Stimulated activated CD4-positive, alpha-beta T cell treated with anti-CD3 and anti-CD28 coated beads, Interleukin-2, amount 100 ng/mL, for 48 hours (primary cell): ENCODE data around the gene SMPD3.

ENCODE experiments used
- DNase-seq, 2 donors: peaks; one replicate each; pipeline ENCODE4 v3.0.0-alpha.2; 2020

Gene SMPD3

DNA sequence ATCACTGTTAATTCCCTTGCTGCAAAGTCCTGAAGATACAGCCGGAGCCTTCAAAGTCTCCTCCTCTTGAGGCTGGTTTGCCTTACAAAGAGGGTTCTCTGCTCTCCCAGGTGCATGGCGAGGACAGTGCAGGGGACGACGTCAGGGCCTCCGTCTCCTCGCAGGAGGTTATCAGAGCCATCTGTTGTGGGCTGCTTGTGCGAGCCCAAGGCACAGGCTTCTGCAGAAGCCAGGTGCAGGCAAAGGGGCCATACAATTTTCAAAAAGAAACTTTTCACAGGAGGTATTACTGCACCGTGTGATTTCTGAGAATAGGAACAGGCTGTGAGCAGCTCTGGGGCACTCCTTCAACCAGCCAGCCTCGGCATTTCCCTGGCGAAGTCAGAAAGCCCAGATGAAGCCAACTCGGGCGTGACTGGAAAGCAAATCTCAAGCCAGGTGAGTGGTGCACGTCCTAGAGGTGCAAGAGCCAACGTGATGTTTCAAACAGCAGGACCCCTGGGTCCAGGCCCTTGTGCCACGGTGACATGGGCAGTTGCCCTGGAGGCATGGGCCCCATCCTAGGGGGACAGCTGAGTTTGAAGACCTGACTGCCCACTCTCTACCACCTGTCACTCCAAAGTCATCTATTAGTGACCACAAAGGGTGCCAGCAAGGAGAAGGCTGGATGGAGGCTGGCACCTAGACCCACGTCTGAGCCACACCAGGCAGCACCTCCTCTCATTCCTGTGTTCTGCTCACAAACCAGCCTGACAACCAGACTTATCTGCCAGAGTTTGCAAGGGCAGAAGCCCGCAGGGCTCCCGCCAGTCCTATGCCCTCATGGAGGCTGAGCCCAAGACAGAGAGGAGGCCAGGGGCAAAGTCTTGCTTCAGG, 68.6 kb downstream of the SMPD3 start:
- no peak for DNase-seq

DNA sequence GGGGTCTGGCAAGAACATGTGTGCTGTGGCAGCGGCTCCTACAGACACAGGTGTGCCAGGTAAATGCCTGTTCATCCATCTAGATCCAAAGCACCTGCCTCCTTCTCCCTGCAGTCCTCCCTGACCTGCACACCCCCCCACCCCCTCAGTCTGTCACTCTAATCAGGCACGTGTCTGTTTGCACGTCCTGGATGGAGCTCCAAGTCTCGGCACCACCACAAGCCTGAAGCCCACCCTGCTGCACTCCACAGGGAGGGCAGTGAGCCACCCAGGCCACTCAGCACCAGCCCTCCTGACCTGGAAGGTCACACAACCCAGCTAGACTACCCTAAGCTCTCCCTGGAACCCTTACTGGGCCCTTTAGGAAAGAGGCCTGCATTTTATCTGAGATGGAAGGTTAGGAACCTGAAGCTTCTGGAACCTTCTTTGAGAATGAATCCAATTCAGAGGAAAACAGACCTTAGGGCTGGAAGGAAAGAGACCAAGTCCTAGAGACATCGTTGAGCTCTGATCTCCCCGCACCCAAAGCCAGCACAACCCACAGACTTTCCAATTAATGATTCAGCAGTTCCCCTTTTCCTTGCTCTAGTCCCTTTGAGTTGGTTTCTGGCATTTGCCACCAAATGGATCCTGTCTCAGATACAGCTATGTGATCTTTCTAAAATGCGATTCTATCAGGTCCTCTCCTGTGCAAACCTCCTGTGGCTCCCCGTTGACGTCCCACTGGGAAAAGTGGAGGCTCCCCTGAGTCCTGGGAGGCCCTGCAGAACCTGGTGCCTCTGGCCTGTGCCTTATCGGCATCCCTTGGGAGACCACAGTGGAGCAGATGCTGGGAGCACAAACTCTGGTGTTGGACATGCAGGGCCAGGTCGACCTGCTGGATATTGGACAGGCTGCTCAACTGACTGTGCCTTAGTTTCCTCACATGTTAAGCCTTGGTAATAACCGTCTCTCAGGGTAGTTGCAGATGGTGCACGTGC, 69.6 kb downstream of the SMPD3 start:
- DNase-seq = no peak

DNA sequence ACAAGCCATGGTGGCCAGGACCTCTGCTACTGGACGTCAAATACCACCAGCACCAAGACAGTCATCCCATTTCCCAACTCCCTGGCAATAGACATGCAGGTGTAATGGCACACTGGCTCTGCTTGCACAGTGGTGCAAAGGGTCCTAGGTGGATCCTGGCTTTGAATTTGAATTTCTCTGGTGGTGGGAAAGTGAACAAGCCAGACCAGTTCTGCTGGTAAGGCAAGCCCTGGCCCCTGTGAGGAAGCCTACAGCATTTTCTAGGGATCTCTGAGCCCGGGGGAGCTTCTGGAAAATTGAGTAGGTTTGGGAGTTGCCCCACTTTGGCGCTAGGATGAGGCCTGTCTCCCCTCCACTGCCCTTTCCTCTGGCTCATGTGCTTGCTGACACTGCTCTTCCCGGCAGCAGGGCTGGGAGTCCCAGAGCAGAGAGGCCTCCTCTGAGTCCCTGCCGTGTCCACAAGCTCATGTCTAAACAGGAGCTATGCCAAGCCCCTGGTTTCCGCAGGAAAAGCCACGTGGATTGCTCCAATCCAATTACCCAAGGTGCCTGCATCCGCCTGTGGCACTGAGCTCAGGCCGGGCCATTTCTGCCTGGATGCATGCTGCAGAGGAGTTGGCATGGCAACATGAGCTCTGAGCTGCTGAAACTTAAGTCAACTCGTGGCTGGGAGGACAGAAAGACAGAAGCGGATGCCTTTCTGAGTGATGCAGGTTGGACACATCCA, 70.5 kb downstream of the SMPD3 start:
- no peak for DNase-seq

DNA sequence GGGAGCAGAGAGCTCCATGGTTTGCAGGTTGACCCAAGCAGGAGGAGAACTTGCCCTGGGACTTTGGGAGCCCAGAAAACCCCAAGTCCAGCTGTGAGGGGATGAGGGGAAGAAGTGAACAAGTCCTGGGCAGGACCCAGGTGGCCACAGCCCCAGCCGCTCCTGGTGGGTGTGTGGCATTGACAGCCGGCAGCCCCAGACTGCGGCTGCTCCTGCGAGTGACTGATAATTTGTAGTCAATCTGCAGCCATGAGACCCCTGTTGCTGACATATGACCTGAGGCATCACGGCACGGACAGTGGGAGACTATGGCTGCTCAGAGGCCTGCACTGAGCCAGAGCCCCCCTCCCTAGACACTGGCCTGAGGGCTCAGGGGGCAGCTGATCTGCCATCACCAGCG, 71.1 kb downstream of the SMPD3 start:
- no peak for DNase-seq

DNA sequence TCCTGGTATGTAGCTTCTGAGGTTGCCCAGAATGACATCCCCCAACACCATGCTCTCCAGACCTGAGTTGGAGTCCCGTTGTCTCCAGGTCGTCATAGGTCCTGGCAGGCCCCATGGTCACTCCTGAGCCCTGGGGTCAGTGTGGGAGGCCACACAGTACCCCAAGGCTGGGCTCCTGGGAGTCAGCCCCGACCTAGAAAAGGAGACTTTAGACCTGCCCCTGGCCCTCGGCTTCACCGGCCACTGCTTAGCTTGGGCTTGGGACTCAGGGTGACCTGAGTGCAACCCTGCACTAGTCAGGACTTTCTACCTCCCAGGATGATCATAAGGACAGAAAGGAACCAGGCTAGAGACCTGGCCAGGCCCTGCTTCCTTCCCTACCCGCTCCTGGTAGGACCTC, 71.7 kb downstream of the SMPD3 start:
- DNase-seq = no peak

DNA sequence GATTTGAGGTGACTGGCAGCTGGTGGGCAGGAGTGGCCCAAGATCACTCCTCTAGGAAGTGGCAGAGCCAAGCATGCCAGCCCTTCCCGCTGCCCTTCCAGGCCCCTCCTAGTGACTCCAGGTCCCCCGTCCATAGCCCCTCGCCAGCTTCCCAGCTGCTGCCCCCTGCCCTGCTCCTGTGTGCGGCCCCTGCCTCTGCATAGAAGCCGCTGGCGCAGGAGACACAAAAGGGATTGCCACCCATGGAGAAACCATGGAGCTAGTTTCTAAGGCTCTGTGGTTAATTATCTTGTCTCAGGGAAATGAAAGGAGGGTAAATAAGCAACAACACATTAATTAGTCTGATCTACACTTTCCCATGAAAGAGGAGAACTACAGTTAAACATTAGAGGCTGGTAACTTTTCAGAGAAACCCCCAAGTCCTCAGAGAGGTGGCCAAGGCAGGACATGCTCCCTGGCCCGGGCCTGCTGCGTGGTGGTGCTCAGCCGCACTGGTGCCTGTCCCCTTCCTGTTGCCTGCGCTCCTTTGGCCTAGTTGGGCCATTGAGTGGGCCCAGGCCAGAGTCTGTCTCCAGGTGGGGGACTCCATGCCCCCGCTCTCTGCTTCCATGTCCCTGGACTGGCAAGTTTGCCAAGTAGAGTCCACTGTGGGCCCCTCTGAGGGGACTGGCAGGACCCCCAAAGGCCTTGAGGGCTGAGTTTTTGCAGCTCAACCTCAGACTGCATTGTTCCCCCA, 72.3 kb downstream of the SMPD3 start:
- no peak for DNase-seq

DNA sequence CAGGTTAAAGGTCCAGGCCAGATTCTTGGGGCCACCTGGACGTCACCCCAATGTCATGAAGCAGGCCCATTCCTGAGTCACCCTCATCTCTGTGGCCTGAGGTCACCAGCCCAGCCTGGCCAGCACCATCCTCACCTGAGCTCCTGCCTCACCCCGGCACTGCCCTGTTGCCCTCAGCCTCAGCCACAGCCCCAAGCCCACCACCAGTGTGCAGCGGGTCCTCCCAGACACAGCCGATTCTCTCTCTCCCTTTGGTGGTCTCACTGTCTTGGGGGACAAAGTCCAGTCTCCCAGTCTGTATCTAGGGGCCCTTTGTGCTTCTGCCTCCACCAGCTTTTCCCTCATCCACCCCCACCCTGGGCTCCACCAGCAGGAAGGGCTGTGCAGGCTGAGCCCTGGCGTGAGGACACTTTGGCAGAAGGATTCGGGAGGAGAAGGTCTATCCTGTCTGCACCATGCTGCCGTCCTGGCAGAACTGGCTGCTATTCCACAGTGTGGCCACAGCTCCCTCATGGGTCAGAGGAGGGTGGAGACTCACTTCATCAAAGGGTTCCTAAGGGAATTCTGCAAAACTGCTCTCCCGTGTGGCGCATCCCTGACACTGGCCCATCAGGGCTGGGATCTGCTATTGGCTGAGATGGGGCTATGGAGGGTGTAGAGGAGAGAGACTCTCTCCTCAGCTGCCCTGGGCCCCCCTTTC, 73.2 kb downstream of the SMPD3 start:
- DNase-seq = no peak

DNA sequence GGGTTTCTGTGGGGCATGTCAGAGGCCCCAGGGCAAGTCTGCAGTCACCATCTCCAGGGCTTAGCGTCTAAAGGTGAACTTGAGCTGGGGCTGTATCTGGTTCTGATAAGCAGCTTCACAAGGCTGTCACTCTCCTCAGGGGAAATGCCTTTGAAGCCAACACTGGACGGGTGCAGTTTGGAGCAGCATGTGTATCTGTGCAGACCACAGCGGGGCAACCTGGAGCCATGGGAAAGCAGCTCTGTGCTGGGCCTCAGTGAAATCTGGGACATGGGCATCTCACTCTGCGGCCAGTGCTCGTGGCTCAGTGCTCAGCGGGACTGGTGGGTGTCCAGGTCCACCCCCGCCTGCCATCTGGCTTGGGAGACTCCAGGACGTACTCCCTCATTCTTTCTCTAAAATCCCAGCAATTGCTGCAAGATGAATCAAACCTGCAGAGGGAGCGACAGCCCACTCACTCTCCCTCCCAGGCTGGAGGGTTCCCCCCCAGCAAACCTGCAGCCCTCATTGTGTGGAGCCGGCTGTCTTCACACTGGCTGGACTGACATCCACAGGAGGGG, 74.0 kb downstream of the SMPD3 start:
- DNase-seq = no peak

DNA sequence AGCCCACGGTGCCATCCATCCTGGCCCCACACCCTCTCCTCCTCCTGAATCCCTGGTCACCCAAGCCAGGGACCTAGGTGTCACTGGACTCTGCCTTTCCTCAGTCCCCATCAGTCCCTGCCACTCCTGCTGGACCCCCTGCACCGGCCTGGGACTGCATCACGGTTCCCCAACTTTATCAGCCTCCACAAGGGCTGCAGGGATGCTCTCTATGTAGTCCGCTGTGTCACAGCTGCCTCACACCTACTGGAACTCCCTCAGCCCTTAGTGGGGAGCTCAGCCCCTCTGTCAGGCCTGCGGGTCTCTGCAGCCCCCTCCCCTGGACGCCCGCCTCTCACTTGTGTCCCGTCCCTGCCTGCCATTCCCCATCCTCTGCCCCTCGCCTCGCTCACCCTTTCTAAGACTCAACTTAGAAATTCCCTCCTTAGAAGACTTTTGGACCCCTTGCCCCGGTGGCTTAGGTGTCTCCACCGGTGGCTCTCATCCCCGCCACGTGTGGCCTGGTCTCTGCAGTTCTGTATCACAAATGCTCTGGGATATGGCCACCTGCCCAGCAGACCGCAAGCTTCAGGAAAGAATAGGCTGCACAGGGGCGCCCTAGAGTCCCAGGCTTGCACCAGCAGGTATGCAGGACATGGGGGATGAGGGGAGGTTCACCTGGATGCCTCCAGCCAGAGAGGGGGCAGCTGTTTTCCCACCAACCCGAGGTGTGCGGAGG, 74.6 kb downstream of the SMPD3 start:
- DNase-seq = no peak

DNA sequence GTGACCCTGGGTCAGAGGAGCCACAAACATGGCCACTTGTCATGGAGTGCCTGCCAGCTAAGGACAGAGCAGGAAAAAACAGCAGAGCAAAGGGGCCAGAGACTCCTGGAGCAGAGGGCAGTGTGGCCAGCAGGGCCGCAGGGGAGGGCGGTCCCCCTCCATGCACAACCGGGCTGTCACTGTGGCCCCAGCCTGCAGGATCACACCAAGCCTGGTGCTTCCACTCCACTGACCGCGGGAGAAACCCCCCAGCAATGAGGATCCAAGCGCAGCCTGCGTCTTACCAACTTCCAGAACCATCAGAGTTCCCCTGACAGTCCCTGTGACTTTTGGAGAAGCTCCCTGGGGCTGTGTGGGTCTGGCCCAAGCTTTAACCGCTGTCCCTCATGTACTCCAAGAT, 75.5 kb downstream of the SMPD3 start:
- DNase-seq = no peak

DNA sequence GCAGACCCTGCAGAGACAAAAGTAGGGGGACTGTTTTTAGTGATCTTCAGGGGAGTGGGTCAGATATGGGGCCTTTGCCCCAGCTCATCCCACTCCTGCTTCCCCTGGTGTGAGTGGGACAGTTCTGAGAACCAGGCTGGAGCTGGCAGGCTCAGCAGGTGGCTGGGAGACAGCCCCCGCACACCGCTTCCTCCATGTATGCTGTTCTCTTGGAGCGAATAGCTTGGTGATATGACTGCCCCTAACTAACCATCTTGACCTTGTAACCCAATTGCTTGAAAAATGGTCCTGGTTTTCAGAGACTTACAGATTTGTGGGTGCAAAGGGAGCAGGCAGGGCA, 76.0 kb downstream of the SMPD3 start:
- DNase-seq = no peak

DNA sequence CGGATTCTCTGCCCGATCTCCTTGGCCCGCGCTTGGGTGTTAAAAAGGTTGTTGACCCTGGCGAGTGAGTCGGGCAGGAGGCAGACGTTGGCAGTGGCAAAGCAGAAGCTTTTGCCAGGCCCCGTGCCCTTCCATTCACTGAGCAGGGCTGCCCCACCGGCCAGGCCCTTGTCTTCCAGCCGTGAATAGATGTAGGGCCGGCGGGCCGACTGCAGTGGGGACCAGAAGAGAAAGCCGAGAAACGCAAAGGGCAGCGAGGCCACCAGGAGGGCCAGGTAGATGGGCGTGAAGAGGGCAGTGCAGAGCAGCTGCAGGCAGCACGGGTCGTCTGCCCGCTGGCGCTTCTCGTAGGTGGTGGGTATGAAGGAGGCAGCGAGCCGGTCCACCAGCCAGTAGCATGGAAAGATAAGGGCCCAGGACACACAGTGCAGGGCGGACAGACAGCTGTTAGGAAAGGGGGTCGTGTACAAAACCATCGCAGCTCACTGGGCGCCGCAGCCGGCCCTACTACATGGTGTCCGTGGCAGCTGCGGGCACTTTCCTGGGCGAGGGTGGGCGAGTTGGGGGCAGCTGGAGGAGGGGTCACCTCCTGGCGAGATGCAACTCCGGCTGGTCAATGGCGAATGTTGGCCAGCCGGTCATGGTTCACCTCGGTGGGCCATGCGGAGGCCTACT, 76.5 kb downstream of the SMPD3 start:
- DNase-seq = no peak

DNA sequence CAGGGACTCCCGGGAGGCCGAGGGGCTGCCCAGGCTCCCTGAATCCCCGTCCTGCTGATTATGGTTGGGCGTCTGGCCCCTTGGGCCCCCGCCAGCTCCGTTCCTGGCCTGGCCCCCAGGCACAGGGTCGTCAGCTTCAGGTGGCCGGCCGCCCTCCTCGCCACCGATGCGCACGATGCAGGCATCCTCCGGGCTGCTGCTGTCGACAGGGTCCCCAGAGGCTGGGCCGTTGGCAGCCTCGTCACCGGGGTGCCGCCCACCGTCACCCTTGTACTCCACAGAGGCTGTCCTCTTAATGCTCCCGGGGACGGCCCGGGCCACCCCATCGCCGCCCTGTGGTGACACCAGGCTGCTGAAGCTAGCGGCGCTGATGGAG, 77.0 kb downstream of the SMPD3 start:
- no peak for DNase-seq

DNA sequence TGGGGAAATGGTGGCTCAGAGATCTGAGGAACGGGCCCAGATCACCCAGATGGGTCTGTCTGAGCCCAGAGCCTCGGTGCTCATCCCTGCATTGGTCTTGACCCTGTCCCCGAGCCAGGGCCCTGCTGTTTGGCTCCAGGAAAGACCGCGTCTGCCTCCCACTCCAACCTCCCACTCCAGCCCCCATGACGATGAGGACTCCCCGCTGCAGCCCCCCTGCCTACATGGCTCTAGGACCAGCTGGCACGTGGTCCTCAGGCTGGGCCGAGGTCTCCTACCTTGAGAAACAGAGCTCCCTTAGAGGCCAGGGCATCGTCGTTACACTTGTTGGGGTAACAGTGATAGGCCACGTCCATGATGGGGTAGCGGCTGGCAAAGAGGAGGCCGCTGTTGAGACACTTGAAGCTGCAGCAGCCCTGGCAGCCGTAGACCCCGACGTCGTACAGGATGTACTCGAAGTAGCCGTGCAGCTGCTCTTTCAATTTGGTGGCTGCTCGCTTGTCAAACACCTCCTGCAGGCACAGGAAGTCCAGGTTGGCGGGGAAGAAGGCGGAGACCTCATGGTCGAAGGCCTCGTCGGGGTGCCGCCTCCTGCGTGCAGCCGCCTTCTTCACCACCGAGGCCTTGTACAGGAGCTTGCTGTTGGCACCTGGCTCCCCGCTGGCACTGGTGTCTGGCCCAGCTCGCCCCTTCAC, 77.6 kb downstream of the SMPD3 start:
- no peak for DNase-seq

DNA sequence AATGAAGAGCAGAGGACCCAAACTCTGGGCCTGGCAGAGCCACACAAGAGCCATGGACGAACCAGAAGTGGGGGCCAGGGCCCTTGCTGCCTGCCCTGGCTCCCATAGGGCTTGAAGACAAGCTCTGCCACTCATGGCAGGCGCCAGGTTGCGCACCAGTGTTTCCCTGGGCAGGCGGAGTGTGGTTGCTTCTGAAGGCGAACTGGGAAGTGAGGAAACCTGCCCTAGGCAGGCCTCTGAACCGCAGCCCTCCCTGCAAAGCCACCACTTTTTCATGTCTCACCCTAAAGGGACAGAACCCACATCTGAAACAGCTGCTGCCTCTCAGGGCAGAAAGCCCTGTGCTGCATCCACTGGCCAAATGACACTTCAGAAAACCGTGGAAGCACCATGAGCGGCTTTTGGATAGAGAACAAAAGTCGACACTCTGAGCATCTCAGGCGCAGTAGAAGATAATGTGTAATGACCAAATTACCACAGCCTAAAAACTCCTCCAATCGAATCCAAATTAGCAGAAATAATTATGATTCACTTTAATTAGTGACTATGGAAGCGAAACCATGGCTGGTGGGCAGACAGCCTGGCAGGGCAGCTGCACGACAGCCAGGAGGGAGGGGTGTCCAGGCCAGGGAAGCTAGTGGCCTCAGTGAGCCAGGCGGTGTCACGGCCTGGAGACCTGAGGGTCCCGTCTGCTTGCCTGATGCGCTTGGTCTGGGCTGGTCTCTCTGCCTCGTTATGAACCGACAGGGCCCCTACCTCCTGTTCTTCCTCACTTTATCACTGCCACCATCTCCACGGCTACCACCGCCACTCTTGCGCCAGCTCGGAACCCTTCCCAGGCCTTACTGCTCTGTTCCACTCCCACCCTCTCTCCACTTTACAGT, 78.4 kb downstream of the SMPD3 start:
- peak; percentile 20 to 26 for DNase-seq

DNA sequence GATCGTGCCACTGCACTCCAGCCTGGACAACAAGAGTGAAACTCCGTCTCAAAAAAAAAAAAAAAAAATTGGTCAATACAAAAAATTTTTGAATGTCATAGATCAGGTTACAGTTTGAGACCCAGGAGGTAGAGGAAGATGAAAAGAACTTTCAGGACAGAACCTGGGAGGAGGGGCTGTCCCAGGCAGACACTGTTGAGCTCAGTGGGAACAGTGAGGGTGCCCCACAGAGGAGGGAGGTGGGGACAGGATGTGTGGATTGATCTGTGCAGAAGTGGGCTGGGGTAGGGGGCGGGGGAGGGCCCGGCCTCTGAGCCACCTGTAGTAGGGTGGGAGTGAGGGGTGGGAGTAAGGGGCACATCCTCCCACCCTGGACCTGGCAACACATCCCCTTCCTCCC, 79.1 kb downstream of the SMPD3 start:
- no peak for DNase-seq

DNA sequence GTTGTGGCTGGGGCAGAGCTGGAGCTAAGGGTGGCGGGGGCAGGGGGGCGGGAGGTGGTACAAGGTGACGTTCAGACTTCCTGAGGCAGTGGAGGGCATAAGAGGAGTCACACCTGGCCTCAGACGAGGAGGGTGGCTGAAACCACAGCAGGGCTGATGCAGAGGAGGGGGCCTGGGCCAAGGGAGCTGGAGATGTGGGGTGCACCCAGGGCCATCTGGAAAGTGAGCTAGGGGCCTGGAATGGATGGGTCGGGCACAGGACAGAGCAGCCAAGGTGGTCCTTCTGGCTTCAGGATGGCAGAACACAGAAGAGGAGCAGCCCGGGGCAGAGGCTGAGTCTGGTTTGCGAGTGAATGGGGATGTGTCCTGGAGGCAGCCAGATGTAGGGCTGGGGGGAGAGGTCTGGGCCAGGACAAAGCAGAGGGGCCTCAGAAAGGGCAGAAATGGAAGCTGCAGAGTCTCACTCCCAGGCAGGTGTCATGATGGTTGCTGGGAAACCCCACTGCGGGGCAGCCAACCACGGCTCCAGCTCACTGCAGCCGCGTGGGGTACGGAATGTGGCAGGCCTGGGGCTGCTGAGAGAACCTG, 79.9 kb downstream of the SMPD3 start:
- DNase-seq = no peak

DNA sequence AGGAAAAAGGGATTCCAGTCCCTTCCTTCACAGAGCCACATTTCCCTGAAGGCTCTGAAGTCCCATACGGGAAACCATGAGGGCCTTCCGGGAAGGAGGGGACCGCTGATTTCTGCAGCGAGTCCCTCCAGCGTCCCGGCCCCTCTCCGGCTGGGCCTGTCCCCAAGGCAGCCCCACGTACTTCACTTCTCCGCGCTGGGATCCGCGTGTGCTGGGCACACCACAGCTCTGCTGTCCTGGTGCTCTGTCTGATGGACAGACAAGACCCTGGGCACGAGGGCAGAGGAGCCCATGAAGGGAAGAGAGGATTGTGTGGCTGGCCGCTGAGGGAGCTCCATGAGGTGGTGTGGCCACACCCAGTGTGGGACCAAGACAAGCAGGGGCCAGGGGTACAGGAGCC, 80.4 kb downstream of the SMPD3 start:
- no peak for DNase-seq
